Measurements from ENCODE around the gene CBLN1. TPM values are rescaled to one million over a fixed set of nuclear protein-coding genes. Genes with fewer than 3 reads are reported as not detected.

Gene CBLN1
- total RNA-seq (10 to 100 TPM; 13.7 to 35.4 TPM), polyA plus RNA-seq (ENCODE audit: insufficient read depth, low read depth, low replicate concordance) (57.8 TPM)
- long read RNA-seq, donor 1, partial matches to known transcripts = 0 of 3 reads
- long read RNA-seq, donor 1, other reads (novel, unspliced or antisense) = 0 of 3 reads
- long read RNA-seq, donor 2, partial matches to known transcripts = 0 of 3 reads
- long read RNA-seq, donor 2, other reads (novel, unspliced or antisense) = 0 of 3 reads

DNA sequence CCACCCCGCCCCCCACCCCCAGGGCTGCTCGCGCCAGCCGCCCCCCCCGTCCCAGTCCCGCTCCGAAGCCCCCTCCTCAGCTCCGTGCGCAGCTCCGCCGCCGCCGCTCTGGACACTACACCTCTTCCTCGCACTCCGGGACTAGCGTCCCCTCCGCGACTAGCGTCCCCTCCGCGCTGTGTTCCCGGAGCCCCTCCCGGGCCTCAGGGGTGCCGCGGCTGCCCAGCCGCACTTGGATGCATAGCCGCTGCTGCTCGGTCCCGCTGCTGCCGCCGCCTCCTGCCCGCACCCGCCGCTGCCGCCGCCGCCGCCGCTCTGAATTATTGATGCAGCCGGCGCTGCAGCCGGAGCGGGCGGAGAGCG, at the start of gene CBLN1:
Gene CBLN1 (minus strand): TSS at position 359 of the 363 bp plus-strand sequence. CDS start 373 bp downstream, outside the sequence.
- Histone ChIP-seq H3K27me3 (no peaks in the 10 kb centered on the region), H3K4me3 (peak within 1 kb of the TSS; percentile 55 to 60), H3K4me1 (peaks cover 8% of the 10 kb centered on the region), H3K9me3 (no peaks in the 10 kb centered on the region), H3K36me3 (ENCODE audit: low read depth, missing control alignments) (no peaks in the 10 kb centered on the region), H3K27ac (no peak within 1 kb of the TSS)
- WGBS, 2 donors = 0% methylated on average over 28 of the region's 45 CpGs; no CpG with 5 or more reads in 1 of the 2 donors
- no peak for DNase-seq
- TF ChIP-seq POLR2A (IDR thresholded peaks at IDR 0.05) = no peak
- TF ChIP-seq, protein P1, sequence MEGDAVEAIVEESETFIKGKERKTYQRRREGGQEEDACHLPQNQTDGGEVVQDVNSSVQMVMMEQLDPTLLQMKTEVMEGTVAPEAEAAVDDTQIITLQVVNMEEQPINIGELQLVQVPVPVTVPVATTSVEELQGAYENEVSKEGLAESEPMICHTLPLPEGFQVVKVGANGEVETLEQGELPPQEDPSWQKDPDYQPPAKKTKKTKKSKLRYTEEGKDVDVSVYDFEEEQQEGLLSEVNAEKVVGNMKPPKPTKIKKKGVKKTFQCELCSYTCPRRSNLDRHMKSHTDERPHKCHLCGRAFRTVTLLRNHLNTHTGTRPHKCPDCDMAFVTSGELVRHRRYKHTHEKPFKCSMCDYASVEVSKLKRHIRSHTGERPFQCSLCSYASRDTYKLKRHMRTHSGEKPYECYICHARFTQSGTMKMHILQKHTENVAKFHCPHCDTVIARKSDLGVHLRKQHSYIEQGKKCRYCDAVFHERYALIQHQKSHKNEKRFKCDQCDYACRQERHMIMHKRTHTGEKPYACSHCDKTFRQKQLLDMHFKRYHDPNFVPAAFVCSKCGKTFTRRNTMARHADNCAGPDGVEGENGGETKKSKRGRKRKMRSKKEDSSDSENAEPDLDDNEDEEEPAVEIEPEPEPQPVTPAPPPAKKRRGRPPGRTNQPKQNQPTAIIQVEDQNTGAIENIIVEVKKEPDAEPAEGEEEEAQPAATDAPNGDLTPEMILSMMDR (IDR thresholded peaks at IDR 0.05) = no peak
- intact Hi-C loops (cut with DNase I; ENCODE audit: low total_unique reads) = no loop called here

DNA sequence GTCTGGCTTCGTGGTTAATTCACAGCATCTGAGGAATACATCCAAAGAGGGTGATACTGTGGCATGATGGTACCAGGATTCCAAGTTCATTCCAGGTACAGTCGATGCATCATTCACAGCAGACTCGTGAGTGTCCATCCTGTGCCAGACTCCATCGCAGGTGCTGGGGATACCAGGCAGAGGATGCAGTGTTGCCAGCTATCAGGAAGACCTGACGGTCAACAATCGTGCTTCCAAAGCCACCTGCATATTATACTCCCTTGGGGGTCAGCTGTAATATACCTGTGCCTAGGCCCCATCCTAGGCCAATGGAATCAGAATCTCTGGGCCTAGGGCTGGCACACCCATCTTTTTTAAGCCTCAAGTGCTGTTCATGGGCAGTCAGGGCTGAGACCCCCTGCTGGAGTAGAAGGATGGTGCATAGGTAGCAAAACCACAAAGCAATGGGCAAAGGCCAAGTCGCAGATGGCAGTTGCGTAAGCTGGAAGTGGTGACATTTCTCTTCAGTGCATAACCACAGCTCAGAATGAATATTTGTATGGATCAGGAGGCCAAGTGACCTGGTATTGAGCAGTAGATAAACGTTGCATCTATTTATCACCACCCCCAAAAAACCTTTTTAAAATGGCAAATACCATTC, 49.0 kb upstream of the CBLN1 start:
- Histone ChIP-seq H3K9me3 (no peaks in the 10 kb centered on the region), H3K4me3 (no peak overlapping the region), H3K27me3 (no peaks in the 10 kb centered on the region), H3K27ac (no peak overlapping the region), H3K4me1 (no peaks in the 10 kb centered on the region), H3K36me3 (ENCODE audit: low read depth, missing control alignments) (no peaks in the 10 kb centered on the region)
- TF ChIP-seq POLR2A (IDR thresholded peaks at IDR 0.05) = no peak
- TF ChIP-seq, protein P1 (IDR thresholded peaks at IDR 0.05) = no peak
- WGBS, 2 donors = 73 to 79% methylated on average over 9 of the region's 9 CpGs
- intact Hi-C loops (cut with DNase I; ENCODE audit: low total_unique reads) = no loop called here
- DNase-seq = no peak

DNA sequence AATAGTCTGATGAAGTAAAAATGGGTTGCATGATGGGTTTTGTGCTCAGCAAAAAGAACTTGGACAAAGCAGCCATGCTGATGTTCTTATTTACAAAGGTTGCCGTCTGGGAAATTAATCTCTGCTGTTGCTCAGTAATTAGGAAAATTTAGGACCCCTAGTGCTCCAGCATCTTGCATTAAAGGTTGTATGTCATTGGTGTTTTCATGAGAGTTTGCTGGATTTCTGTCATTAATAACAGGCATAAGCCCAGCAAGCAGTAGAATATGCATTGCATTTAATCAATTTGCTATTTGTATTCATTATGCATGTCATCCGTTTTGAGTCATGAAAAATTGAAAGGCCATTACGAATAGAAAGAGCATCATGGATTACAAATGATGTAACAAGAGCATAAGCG, 46.7 kb upstream of the CBLN1 start:
- intact Hi-C loops (cut with DNase I; ENCODE audit: low total_unique reads) = no loop called here

DNA sequence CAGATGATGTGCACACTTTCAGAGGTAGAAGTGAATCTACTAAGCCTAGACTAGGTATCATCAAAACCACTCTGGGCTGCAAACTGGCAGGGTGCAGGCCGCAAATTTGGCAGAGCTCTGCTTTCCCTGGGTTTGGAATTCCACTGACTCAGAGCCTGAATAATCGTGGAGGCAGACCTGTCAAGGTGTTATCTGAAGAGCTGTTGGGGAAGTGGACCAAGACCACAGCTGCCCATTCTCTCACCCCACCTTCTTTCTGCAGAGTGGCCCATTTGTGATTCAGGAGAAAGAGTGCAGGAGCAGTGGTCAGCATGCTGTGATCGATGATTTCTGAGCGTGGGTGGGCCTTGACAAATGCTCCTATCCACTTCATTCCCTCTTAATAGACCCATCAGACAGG, 45.8 kb upstream of the CBLN1 start:
- Histone ChIP-seq H3K4me3 (no peak overlapping the region), H3K4me1 (no peaks in the 10 kb centered on the region), H3K27ac (no peak overlapping the region), H3K27me3 (no peaks in the 10 kb centered on the region), H3K9me3 (no peaks in the 10 kb centered on the region), H3K36me3 (ENCODE audit: low read depth, missing control alignments) (no peaks in the 10 kb centered on the region)
- intact Hi-C loops (cut with DNase I; ENCODE audit: low total_unique reads) = no loop called here
- TF ChIP-seq POLR2A (IDR thresholded peaks at IDR 0.05) = no peak
- TF ChIP-seq, protein P1 (IDR thresholded peaks at IDR 0.05) = no peak
- no peak for DNase-seq
- 78 to 81% methylated on average over 4 of the region's 4 CpGs for WGBS, 2 donors

More for the DNA sequence above, 46.7 kb upstream of the CBLN1 start:
- TF ChIP-seq POLR2A (IDR thresholded peaks at IDR 0.05) = no peak
- TF ChIP-seq, protein P1 (IDR thresholded peaks at IDR 0.05) = no peak
- DNase-seq = no peak
- Histone ChIP-seq H3K4me1 (no peaks in the 10 kb centered on the region), H3K36me3 (ENCODE audit: low read depth, missing control alignments) (no peaks in the 10 kb centered on the region), H3K4me3 (no peak overlapping the region), H3K27ac (no peak overlapping the region), H3K27me3 (no peaks in the 10 kb centered on the region), H3K9me3 (no peaks in the 10 kb centered on the region)
- 78 to 84% methylated on average over 4 of the region's 4 CpGs for WGBS, 2 donors
